ENCODE data around the gene NR3C2. TPM values are rescaled to one million over a fixed set of nuclear protein-coding genes. Genes with fewer than 3 reads are reported as not detected.

Gene NR3C2
- total and polyA plus RNA-seq, 10 of the 15 experiments (the other 5 are each of a cell fraction or from before 2014, with no cell fraction given): 0.05 to 0.11 (median 0.08) TPM; not detected in 4

DNA sequence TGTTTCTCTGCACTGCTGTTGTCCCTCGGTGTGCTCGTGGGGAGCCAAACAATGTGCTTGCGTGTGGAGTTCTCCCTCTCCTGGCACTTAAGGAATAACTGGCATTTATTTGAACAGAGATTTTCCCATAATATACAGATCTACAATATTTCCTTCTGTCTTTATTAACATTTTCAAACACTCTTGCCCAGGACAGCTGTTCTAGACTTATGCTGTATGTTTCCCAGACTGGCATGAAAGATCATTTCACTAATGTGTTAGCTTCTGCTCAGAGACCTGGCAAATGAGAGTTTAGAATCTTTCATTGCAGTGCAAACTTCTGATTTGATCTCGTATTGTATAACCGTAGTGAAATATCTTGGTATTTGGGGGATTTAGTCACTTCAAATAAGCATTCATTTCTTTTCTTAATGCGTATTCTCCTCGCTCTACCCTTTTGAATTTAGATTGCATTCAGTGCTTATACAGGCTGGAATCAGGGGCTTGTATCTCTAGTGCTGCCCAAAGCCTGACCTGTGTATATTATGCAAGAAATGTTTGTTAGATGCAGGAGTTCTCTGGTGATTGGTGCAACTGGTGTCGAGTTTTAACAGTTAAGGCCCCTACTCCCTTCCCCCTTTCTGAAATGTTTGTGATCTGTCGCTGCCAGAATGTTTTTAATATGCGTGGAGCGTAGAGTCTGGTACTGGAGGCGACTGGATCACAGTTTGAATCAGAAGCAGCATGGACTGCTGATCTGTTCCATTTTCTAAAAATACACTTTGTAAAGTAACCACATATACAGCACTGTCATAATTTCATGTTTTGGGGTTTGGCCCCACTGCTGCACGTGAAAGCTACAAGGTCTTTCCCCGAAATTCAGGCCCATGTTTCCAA, 384.0 kb downstream of the NR3C2 start:
- Histone ChIP-seq H3K9me3 (replicated peaks; ENCODE audit: control insufficient read depth, insufficient read depth, low read length) (no peaks in the 10 kb centered on the region), H3K36me3 (ENCODE audit: control insufficient read depth in 2 of 2, insufficient read depth in 2 of 2, low read length in 1 of 2) (peaks cover 1 to 5% of the 10 kb centered on the region in 2 experiments), H3K27me3 (replicated peaks in 1 of 2; ENCODE audit: control insufficient read depth in 2 of 2, insufficient read depth in 2 of 2, low read length in 1 of 2) (no peaks in the 10 kb centered on the region), H3K4me2 (ENCODE audit: control insufficient read depth, insufficient read depth) (no peak overlapping the region), H3K9ac (ENCODE audit: control insufficient read depth, insufficient read depth, low read length) (no peak overlapping the region), H2AFZ (ENCODE audit: control insufficient read depth, low read depth, low read length) (no peak overlapping the region), H3K79me2 (ENCODE audit: control insufficient read depth, insufficient read depth, low read length) (peaks cover 3% of the 10 kb centered on the region; the same call in 1 of the 2 replicates), H3K4me1 (ENCODE audit: control insufficient read depth, insufficient read depth, low read length) (peaks cover 36% of the 10 kb centered on the region), H3K4me3 (no peak overlapping the region), H3K27ac (ENCODE audit: control insufficient read depth, insufficient read depth) (no peak overlapping the region), H4K20me1 (ENCODE audit: control insufficient read depth, insufficient read depth) (peaks cover 5% of the 10 kb centered on the region)
- ATAC-seq (no peak), DNase-seq (ENCODE audit: low read depth, low spot score) (no peak), FAIRE-seq (no peak)
- intact Hi-C loops (cut with micrococcal nuclease; ENCODE audit: unreplicated experiment): loop anchor here (5.0 to 10.0 kb wide), 3 partner anchors 116 to 443 kb away; partner anchors contain the start of genes NR3C2 and TMEM184C
- ChIA-PET CTCF (interaction anchor here (1.8 to 2.3 kb wide), 3 partner anchors 75 to 384 kb away, joined by 5 to 11 read pairs (median 8); partner anchors contain the start of gene NR3C2), POLR2A (interaction anchor here (0.5 kb wide), 1 partner anchor 320 kb away, joined by 4 read pairs; no protein-coding TSS in a partner anchor), RAD21 (ENCODE audit: unreplicated experiment) (interaction anchor here (1.4 kb wide), 1 partner anchor 184 kb away, joined by 3 read pairs; no protein-coding TSS in a partner anchor), SMC1A (ENCODE audit: uncharacterized antibody, unreplicated experiment) (interaction anchor here (2.1 kb wide), 1 partner anchor 14 kb away, joined by 9 read pairs; no protein-coding TSS in a partner anchor)
- no peak for TF ChIP-seq SREBF2 (IDR thresholded peaks at IDR 0.05; ENCODE audit: low read length)
- TF ChIP-seq RUNX3 (IDR thresholded peaks at IDR 0.05; ENCODE audit: low read length): 0 out of 2 replicates have a peak, but pooled peaks have one; percentile 5
- no peak for TF ChIP-seq NFXL1 (IDR thresholded peaks at IDR 0.05; ENCODE audit: borderline replicate concordance)
- no peak for TF ChIP-seq POU2F2 (IDR thresholded peaks at IDR 0.05; ENCODE audit: borderline replicate concordance, low read depth, low read length)
- peak; percentile 50 to 58; a peak in 1 of 4 replicates for TF ChIP-seq BHLHE40 (IDR thresholded peaks at IDR 0.05; ENCODE audit: borderline replicate concordance in 1 of 2, low read depth in 2 of 2, low read length in 1 of 2)
- no peak for TF ChIP-seq CREB1 (IDR thresholded peaks at IDR 0.05; ENCODE audit: low read depth)
- BruUV-seq (replicated peaks): no TSS peak
- in situ Hi-C loops (cut with MboI): loop anchor here (5.0 kb wide), 1 partner anchor 384 kb away; the partner anchor contains the start of gene NR3C2
- WGBS (ENCODE audit: insufficient coverage, insufficient replicate concordance, low lambda C conversion rate, missing lambda C conversion rate): 48% methylated on average over 14 of the region's 14 CpGs
